Measurements from ENCODE around the gene SAMD4A.

GRCh38 chr14:54789781-54790480, 223.0 kb downstream of the SAMD4A start:
- TF ChIP-seq CTCF (conservative IDR thresholded peaks at IDR 0.05) = no peak
- TF ChIP-seq ZFX (IDR thresholded peaks at IDR 0.05) = no peak

Data from C4-2B (cell line).